Non-pigmented ciliary epithelial cell (primary cell): Measurements from ENCODE around the gene GLI3.

Experiments
- DNase-seq: peaks from one replicate; pipeline ENCODE4 v3.0.0-alpha.2; 2010; ENCODE audit warnings: low read depth

The GLI3 gene

GRCh38 chr7:41970941-41971340 is 266.1 kb downstream of the GLI3 start:
- DNase-seq, result no peak

DNA sequence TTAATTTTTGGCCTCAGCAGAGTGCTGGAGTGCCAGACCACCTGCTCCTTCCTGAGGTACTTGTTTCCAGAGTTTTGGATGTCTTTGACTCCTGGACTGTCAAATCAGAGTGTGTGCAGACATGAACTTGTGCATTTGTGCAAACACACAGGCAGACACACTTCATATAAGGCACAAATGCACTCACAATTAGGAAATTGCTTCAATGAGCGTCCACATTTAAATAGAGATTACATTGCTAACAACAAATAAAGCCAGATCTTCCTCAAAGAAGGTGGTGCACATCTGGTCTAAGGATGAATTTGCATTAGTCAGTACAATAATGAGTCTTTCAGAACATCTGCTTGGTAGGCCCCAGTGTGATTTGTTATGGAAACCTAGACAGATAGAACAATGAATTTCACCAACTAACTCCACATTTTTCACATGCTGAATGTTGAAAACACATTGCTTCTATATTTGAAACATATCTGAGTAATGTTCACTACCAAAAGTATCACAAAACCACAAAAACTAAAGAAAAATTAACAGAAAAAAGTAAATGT is 267.4 kb downstream of the GLI3 start:
- no peak for DNase-seq

DNA sequence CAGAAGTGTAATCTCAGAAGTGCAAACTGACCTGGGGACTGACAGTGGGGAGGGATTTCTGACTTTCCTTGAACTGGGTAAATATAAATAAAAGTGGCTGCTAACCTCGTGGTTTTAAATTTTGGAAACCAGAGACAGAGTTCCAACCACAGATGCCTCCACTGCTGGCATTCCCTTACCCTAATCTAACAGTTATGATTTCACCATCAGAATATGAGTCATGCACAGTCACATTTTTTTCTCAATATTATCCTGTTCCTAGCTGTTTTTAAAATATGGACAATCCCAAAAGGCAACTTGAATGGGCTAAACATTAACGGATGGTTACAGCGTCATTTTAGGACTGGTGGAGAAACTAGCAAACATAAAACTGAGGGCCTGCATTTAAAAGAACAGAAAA is 269.9 kb downstream of the GLI3 start:
- no peak for DNase-seq

GRCh38 chr7:41965951-41966505 is 271.0 kb downstream of the GLI3 start:
- DNase-seq, result no peak

GRCh38 chr7:41964849-41965745 is 271.9 kb downstream of the GLI3 start:
- DNase-seq, result no peak

GRCh38 chr7:41964183-41964753 is 272.7 kb downstream of the GLI3 start:
- DNase-seq, result no peak

DNA sequence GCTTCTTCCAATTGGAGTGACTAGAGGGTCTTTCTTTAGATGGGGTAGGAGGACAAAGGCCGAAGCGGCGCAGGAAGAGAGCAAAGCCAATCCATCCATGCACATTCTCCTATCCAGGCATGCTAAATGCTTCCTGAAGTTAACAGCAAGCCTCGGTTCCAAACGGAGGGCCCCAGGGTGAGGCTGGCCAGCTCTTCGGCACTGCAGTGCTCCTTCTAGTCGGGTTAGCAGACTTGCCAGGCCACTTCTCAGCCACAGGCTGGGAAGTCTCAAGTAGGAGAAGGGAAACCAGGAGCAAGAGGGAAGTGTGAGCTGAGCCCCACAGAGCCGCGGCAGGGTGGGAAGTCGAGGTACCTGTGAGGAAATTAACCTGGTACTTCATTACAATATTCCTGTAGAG is 280.3 kb downstream of the GLI3 start:
- no peak for DNase-seq

DNA sequence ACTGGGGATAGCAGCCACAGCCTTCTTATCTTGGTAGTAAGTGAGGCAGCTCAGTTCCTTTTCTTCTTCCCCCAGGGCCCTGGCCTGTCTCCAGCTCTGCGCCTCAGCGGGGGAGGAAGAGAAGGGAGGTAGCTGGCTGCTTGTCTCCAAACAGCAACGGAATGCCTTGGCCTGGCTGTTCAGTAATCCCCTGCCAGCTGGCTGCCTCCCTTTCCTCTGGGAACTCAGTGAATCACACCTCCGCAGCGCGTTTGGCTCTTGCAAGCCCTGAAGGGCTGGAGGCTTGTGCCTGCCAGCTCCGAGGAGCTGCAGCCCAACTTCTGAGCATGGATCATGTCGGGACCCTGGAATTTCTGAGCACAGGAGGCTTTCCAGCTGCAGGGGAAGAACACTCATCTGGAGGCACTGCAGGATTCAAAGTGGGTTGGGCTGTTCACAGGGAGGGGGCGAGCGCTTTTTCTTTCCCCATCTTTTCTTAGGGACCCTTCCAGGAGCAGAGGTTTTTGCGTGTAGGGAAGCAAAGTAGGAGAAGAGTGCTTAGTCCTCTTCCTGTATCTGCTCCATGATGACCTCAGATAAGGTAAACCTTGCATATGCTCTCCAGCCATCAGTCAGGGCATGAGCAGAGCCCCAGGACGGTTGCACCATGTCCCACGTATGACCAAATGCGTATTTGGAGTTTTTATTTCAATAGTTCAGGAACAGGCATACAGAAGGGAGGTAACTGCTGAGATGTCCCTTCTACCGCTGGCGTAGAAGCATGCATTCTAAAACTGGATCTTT is 280.9 kb downstream of the GLI3 start:
- peak; percentile 94 for DNase-seq

DNA sequence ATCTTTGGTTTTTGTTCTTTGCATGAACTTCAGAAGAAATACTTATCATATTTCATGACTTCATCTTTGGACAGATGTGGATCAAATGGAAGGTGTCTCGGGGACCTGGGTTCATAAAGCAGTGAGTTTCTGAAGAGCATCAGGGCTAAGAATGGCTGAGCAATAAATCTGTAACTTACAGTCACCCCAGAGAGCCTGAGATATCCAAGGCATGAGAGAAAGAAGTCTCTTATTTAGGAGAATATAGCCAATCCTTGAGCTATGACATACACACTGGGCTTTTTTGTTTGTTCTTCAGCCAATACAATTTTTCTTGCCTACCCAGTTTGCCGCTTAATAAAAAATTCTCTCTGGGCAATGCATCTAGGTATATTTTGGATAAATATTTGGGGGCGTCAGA is 281.6 kb downstream of the GLI3 start:
- DNase-seq, result no peak

DNA sequence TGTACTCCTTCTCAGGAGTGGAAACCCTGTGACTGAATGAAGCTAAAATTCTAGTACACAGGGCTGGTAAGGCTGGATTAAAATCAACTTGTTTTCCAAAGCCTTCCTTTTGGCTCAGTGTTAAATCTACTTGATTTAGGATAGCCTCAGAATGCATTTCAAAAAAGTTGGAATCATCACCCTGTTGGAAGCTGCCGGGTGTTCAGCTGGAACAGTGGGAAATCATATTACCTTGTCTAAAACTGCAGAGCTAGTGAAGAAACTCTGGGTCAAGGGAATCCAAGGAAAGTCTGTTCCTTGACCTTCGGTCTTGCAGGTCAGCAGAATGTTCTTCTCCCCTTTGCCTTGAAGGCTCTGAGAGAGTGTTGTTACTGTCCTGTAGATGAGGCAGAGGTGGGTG is 282.0 kb downstream of the GLI3 start:
- no peak for DNase-seq

DNA sequence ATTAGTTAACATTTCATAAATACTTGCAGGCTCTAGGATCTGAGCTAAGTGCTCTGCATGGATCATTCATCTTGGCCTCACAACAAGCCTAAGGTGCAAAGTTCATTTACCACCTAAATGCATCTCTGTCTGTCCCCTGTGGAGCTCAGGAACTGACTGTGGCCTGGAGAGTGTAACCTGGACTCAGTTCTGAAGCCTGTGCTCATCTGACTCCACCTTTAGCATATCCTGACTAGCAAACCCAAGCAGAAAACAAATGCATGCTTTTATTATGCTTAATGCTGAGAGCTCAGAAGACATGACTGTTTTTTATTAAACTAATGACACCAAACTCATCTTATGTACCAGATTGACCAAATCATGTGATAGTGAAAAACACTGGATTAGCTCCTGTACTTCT is 288.5 kb downstream of the GLI3 start:
- DNase-seq, result no peak

GRCh38 chr7:41943094-41943577 is 293.9 kb downstream of the GLI3 start:
- no peak for DNase-seq

- DNase-seq, result no peak
Measured at GRCh38 chr7:41942468-41943093, 294.4 kb downstream of the GLI3 start.

DNA sequence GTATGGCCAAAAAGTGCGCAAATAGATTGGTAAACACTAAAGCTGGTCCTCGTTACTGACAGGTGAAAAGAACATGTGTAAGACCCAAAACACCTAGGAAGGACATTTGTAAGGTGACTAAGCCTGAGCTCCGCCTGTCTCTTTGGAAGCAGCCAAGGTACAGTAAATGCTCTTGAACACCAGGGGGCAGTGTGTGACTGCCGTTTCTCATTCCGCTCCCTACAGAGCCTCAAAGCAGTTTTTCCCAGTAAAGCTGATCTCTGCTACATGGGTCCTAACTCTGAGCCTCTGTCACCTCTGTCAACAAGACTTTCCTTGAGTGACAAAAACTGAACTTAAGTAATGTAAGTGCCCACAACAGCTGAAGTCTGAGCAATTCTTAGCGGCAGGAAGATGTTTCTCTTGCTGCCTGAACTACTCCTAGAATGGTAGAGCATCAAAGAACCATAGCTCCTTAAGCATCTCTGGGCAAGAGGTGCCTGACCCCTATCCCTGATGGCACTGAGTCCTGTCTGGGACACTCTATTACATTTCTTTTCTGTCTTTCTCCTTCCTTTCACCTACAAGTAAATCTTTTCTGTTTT is 296.2 kb downstream of the GLI3 start:
- no peak for DNase-seq

GRCh38 chr7:41938371-41938770 is 298.6 kb downstream of the GLI3 start:
- DNase-seq, result no peak

- DNase-seq, result no peak
Measured at GRCh38 chr7:41933427-41933826, 303.6 kb downstream of the GLI3 start.

GRCh38 chr7:41931263-41931646 is 305.8 kb downstream of the GLI3 start:
- DNase-seq, result no peak

DNA sequence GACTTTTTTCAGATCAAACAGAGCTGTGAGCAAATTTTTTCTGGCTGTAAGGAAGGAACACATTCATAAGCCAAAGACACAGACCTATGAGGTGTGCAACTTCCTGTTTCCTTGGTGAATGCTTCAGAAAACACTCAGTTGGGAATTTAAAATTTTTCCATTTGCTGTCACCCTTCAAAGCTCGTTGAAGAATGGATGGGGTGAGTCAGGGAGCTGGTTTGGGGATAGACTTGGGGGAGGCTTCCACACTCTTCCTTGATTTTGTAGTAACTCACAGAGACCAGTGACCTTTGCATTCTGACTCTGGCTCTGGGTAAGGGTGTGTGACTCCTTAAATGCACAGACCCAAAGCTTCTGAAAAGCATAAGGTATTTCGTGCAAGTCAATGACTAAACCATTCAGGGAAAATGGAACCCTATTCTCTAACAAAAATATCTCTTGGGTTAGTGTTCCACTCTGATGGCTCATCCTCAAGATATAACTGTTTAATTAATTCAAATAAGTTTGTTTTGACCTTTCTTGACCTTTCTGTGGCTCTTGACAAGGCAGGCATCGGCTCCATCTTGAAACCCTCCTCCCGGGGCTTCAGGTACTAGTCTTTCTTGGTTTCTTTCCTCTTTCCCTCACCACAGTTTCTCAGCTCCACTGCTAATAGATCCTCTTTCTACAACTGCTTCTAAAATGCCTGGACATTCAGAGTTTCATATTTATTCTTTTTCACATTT is 306.3 kb downstream of the GLI3 start:
- no peak for DNase-seq

GRCh38 chr7:41928781-41929180 is 308.2 kb downstream of the GLI3 start:
- DNase-seq, result no peak

GRCh38 chr7:41928166-41928565 is 308.8 kb downstream of the GLI3 start:
- no peak for DNase-seq

DNA sequence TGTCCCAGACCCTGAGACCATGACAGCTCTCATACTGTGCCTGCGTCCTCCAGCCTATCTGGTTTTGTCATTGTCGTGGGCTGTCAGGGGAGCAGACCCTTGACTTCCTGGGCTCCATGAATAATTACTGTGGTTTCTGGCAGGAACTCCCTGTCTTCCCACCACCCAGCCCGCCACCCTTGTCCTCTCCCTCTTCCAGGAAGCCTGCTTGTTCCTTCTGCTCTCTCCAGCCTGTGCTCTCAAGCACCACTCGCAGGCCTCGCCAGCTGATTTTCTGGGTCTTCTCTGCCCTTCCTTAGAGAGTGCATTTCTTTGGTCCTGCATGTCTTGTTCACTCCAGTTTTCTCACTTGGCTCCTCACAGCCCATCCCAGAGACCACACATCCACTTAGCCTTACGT is 309.6 kb downstream of the GLI3 start:
- DNase-seq, result no peak
